ENCODE measurements around the gene RBM18.
A peak's percentile ranks its signal among the peaks of the same experiment; 100 is the strongest.

Gene RBM18

GRCh38 chr9:122201641-122202040, 63.0 kb downstream of the RBM18 start:
- no peak for DNase-seq

DNA sequence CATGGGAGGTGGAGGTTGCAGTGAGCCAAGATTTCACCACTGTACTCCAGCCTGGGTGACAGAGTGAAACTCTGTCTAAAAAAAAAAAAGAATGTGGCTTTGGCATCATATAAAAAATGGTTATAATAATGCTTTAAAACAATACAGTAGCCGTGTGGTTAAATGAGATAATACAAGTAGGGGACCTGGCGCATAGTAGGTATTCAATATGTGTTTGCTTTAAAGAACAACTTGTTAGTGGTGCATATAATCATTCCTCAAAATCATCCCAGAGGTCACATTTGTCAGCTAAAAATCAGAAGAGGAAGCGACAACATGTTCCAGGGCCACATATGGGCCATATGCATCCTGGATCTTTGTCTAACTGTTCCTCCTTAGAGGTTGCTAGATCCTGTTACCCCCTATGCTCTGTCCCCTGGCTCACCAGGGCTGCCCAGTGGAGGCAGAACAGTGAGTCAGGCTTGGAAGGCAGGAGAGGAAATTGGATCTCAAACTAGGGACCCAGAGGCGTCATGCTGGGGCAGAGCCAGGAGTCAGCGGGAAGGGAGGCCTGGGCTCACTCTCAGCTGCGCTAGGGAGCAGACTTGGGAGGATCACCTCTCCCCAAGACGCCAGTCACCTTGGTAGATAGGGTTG, 63.6 kb downstream of the RBM18 start:
- DNase-seq = no peak

- no peak for DNase-seq
Observed at GRCh38 chr9:122197882-122198281, 66.8 kb downstream of the RBM18 start.

GRCh38 chr9:122197426-122197825, 67.2 kb downstream of the RBM18 start:
- DNase-seq = no peak

GRCh38 chr9:122195875-122196274, 68.8 kb downstream of the RBM18 start:
- DNase-seq = no peak

DNA sequence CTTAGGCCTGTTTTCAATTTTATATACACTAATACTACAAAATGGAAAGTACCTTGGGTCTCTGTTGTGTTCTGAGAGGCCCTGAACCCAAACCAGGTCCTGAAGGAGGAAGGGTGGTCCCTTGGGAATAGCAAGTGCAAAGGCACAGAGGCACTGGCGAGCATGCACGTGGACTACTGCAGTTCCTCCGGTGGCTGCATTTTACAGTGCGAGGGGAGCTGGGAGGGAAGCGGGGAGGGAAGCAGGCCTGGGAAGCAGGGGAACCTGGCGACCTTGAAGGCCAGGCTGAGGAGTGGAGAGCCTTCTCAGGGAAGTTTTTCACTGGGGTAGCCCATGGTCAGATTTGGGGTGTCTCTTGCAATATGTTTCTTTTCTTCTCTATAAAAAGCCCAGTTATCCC, 71.0 kb downstream of the RBM18 start:
- no peak for DNase-seq

- DNase-seq = no peak
Observed at GRCh38 chr9:122192914-122193525, 71.6 kb downstream of the RBM18 start.

- DNase-seq = no peak
Observed at GRCh38 chr9:122192261-122192875, 72.3 kb downstream of the RBM18 start.

DNA sequence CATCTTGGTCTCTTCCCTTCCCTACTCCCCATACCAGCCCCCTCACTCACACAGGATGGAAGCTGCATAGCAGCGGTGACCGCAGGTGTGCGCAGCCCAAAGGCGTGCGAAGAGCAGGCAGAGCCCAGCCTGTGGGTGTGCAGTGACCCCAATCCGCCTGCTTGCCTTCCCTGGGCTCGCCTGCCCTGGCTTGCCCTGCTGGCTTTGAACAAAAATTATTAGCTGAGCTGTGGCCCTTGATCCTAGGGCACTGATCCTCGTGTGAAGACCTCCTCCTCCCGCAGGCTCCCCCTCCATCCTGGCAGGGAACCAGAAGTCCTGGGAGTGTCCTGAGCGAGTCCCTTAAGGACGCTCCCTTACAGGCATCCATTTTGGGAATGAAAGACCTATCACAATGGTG, 73.1 kb downstream of the RBM18 start:
- DNase-seq = no peak

DNA sequence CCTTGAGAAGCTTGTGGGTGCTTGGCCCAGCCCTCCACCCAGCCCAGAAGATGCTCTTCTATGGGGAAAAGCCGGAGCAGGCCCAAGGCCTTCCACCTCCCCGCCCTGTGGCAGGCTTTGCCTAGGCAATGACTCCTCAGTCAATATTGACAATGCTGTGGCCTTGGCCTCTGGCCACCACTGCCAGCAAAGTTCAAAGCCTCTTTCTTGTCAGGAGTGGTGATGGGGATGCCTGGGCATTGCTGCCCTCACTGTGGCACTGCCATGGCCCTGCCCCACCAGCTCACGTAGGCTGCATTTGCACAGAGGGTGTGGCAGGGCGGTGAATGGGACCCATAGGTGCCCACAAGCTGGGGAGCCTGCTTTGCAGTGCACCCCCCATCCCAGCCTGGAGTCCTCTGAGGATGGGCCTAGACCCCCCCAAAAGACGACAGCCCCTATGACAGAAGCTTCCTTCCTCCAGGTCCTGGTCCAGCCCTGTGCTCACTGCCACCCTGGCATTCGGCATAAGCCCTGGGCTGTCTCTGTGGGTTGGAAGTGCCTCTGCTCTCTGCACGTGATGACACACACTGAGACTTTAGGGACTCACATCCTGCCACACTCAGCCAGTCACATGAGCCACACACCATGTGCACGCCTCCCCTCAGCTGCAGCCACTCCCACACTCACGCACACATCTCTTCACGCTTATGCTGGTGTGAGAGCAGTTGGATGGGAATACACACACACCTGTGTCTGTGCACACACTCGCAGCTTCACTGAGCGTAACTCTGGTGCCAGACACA, 73.9 kb downstream of the RBM18 start:
- DNase-seq = peak; percentile 21 to 28

DNA sequence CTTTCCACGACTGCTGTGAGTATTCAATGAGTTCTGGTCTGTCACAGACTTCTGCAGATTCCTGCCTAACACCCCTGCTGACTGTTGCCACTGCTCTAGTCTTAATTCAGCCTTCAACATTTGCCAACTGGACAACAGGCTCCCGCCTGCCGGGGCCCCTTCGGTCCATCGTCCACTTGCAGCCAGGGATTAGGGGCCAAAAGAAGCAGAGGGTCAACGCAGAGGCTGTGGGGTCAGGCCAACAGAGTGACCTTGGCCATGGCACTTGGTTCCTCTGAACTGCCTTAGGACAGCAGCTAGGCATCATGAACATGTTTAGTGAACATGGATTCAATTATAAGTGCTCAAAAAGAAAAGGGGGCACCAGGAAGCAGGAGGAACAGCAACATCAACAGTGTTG, 76.3 kb downstream of the RBM18 start:
- DNase-seq = no peak
